Measurements from ENCODE around the gene RBM6. TPM values are rescaled to one million over a fixed set of nuclear protein-coding genes. Genes with fewer than 3 reads are reported as not detected.

Gene RBM6
- total and polyA plus RNA-seq, 2 of the 4 experiments (the other 2 are of a cell fraction): 38.5 to 64.6 TPM

DNA sequence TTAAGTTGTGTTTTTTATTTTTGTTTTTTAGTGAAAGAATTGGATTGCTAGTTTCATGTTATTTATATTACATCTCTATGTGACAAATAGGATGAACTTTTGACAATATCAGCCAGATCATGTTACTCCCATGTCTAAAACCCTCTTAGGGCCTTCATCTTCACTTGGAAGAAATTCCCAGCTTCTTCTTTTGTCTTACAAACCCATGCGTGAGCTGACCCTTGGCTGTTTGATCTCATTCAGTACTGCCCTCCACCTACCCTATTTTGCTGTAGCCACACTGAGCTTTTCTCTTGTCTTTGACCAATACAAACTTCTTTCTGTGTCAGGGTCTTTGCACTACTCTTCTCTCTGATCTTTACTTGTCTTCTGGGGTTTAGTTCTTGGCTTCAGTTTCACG is 37.0 kb downstream of the RBM6 start:
- intact Hi-C loops (cut with micrococcal nuclease): no loop called here
- dilution Hi-C loops (cut with HindIII; ENCODE audit: low sequenced_read_pairs, unreplicated experiment): no loop called here
- BruUV-seq (replicated peaks): TSS peak; percentile 17
- H3K79me1 ChIP-seq (ENCODE audit: low read depth in 1 of 2, low read length in 2 of 2): peaks cover 11 to 45% of the 10 kb centered on the region in 2 experiments
- H3K18ac ChIP-seq (ENCODE audit: low read depth, low read length): no peak overlapping the region
- H3K27ac ChIP-seq (ENCODE audit: insufficient read depth, low read length): no peak overlapping the region
- no peak overlapping the region for H2BK5ac ChIP-seq (ENCODE audit: low read depth, low read length, poor library complexity, severe bottlenecking)
- peaks cover 7% of the 10 kb centered on the region for H3K9me1 ChIP-seq (ENCODE audit: insufficient read depth, low read length)
- no peak overlapping the region for H3K14ac ChIP-seq (replicated peaks; ENCODE audit: low read depth, low read length)
- no peak for DNase-seq
- no peak overlapping the region for H2BK15ac ChIP-seq (ENCODE audit: low read depth, low read length)
- no peak overlapping the region for H2AK5ac ChIP-seq (ENCODE audit: low read depth, low read length)
- H3K9me3 ChIP-seq (ENCODE audit: control insufficient read depth, insufficient read depth, low read length): no peaks in the 10 kb centered on the region
- H4K20me1 ChIP-seq (ENCODE audit: insufficient read depth, low read length): peaks cover 4% of the 10 kb centered on the region
- no peak overlapping the region for H3K9ac ChIP-seq (ENCODE audit: low read depth, low read length)
- H2BK120ac ChIP-seq (ENCODE audit: low read depth, low read length): no peak overlapping the region
- H2BK20ac ChIP-seq (ENCODE audit: low read depth, low read length): no peak overlapping the region
- no peak overlapping the region for H4K5ac ChIP-seq (ENCODE audit: low read depth, low read length)
- no peak overlapping the region for H3K4me3 ChIP-seq (ENCODE audit: insufficient read depth, low read depth, low read length)
- no peak overlapping the region for H3K23ac ChIP-seq (ENCODE audit: low read depth, low read length)
- WGBS, 2 experiments (ENCODE audit: extremely low coverage in 2 of 2, insufficient read length in 1 of 2): 100% methylated on average over 1 of the region's 2 CpGs; no CpG with 5 or more reads in 1 of the 2 experiments
- ChIA-PET CTCF (interaction anchor here (1.0 kb wide), 1 partner anchor 21 kb away, joined by 3 read pairs; no protein-coding TSS in a partner anchor), POLR2A (ENCODE audit: unreplicated experiment) (no interaction called here)
- no peak for TF ChIP-seq BHLHE40 (IDR thresholded peaks at IDR 0.05; ENCODE audit: low read depth, low read length)
- TF ChIP-seq MAFK (IDR thresholded peaks at IDR 0.05; ENCODE audit: low read depth, low read length): no peak
- no peak for TF ChIP-seq SMC3 (IDR thresholded peaks at IDR 0.05; ENCODE audit: low read depth, low read length)
- TF ChIP-seq, protein P1, sequence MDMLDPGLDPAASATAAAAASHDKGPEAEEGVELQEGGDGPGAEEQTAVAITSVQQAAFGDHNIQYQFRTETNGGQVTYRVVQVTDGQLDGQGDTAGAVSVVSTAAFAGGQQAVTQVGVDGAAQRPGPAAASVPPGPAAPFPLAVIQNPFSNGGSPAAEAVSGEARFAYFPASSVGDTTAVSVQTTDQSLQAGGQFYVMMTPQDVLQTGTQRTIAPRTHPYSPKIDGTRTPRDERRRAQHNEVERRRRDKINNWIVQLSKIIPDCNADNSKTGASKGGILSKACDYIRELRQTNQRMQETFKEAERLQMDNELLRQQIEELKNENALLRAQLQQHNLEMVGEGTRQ (IDR thresholded peaks at IDR 0.05; ENCODE audit: low read depth, low read length): no peak
- no peak for TF ChIP-seq CTCF (conservative IDR thresholded peaks at IDR 0.05; ENCODE audit: low read depth, low read length)
- TF ChIP-seq RAD21 (IDR thresholded peaks at IDR 0.05; ENCODE audit: low read length): no peak
- TF ChIP-seq, protein P2, sequence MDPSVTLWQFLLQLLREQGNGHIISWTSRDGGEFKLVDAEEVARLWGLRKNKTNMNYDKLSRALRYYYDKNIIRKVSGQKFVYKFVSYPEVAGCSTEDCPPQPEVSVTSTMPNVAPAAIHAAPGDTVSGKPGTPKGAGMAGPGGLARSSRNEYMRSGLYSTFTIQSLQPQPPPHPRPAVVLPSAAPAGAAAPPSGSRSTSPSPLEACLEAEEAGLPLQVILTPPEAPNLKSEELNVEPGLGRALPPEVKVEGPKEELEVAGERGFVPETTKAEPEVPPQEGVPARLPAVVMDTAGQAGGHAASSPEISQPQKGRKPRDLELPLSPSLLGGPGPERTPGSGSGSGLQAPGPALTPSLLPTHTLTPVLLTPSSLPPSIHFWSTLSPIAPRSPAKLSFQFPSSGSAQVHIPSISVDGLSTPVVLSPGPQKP (IDR thresholded peaks at IDR 0.05; ENCODE audit: borderline replicate concordance, low read depth, low read length): no peak
- no peak for TF ChIP-seq CEBPB (IDR thresholded peaks at IDR 0.05; ENCODE audit: low read depth, low read length)
- TF ChIP-seq FOS (IDR thresholded peaks at IDR 0.05; ENCODE audit: low read depth, low read length): no peak
- no peak overlapping the region for H4K91ac ChIP-seq (ENCODE audit: insufficient read depth, low read depth, low read length)
- H3K4me1 ChIP-seq (ENCODE audit: control insufficient read depth, insufficient read depth, low read length): peaks cover 10% of the 10 kb centered on the region
- no peak overlapping the region for H2AFZ ChIP-seq (replicated peaks; ENCODE audit: low read length, poor library complexity)
- H4K8ac ChIP-seq (ENCODE audit: low read depth in 2 of 2, low read length in 2 of 2): no peak overlapping the region
- in situ Hi-C loops (cut with MboI; ENCODE audit: low sequenced_read_pairs): no loop called here
- H3K27me3 ChIP-seq (ENCODE audit: control insufficient read depth, insufficient read depth, low read length): no peaks in the 10 kb centered on the region
- H3K56ac ChIP-seq (ENCODE audit: extremely low read depth, insufficient read depth, low read length): no peak overlapping the region
- H2AK9ac ChIP-seq (replicated peaks; ENCODE audit: low read depth, low read length, poor library complexity): no peak overlapping the region
- peaks cover 10% of the 10 kb centered on the region for H3K36me3 ChIP-seq (ENCODE audit: control insufficient read depth, insufficient read depth, low read length)
- no peak overlapping the region for H3K4ac ChIP-seq (ENCODE audit: low read depth, low read length)
- no peak overlapping the region for H3K4me2 ChIP-seq (ENCODE audit: low read depth, low read length)
- no peak for ATAC-seq (ENCODE audit: low read depth)
